Measurements from ENCODE around the gene WNK3.

WNK3 gene

GRCh38 chrX:54171091-54171490 lies 186.8 kb downstream of the WNK3 start:
- Histone ChIP-seq H3K27me3 (ENCODE audit: control insufficient read depth, low read length) (no peaks in the 10 kb centered on the region), H4K20me1 (ENCODE audit: control insufficient read depth, insufficient read depth, low read depth, low read length) (no peaks in the 10 kb centered on the region), H3K9me2 (replicated peaks; ENCODE audit: control insufficient read depth, low read length) (no peaks in the 10 kb centered on the region), H3K4me1 (ENCODE audit: control insufficient read depth, low read length) (no peaks in the 10 kb centered on the region), H3K9me3 (ENCODE audit: control insufficient read depth, insufficient read depth, low read length) (no peaks in the 10 kb centered on the region), H3K27ac (ENCODE audit: low read depth, low read length) (no peak overlapping the region), H3K36me3 (ENCODE audit: control insufficient read depth, low read length) (peaks cover 33% of the 10 kb centered on the region), H3F3A (ENCODE audit: control insufficient read depth, insufficient read depth) (no peaks in the 10 kb centered on the region), H3K4me3 (ENCODE audit: low read length) (no peak overlapping the region), H3K79me2 (ENCODE audit: control insufficient read depth, low read length) (peaks cover 35% of the 10 kb centered on the region), H3K4me2 (ENCODE audit: low read length) (no peak overlapping the region)
- TF ChIP-seq EZH2phosphoT487 (IDR thresholded peaks at IDR 0.05; ENCODE audit: borderline replicate concordance, low read length) (no peak), CTCF (IDR thresholded peaks at IDR 0.05; ENCODE audit: low read depth, low read length, poor library complexity, severe bottlenecking) (no peak)

GRCh38 chrX:54166915-54167314 lies 190.9 kb downstream of the WNK3 start:
- Histone ChIP-seq H3K4me2 (ENCODE audit: low read length) (no peak overlapping the region), H3K79me2 (ENCODE audit: control insufficient read depth, low read length) (peaks cover 15% of the 10 kb centered on the region), H3K36me3 (ENCODE audit: control insufficient read depth, low read length) (peaks cover 4% of the 10 kb centered on the region), H4K20me1 (ENCODE audit: control insufficient read depth, insufficient read depth, low read depth, low read length) (no peaks in the 10 kb centered on the region), H3K27me3 (ENCODE audit: control insufficient read depth, low read length) (no peaks in the 10 kb centered on the region), H3K9me2 (replicated peaks; ENCODE audit: control insufficient read depth, low read length) (no peaks in the 10 kb centered on the region), H3K4me1 (ENCODE audit: control insufficient read depth, low read length) (no peaks in the 10 kb centered on the region), H3K9me3 (ENCODE audit: control insufficient read depth, insufficient read depth, low read length) (no peaks in the 10 kb centered on the region), H3F3A (ENCODE audit: control insufficient read depth, insufficient read depth) (no peaks in the 10 kb centered on the region), H3K27ac (ENCODE audit: low read depth, low read length) (no peak overlapping the region), H3K4me3 (ENCODE audit: low read length) (no peak overlapping the region)
- no peak for TF ChIP-seq EZH2phosphoT487 (IDR thresholded peaks at IDR 0.05; ENCODE audit: borderline replicate concordance, low read length)
- TF ChIP-seq CTCF (IDR thresholded peaks at IDR 0.05; ENCODE audit: low read depth, low read length, poor library complexity, severe bottlenecking): no peak

- Histone ChIP-seq H3K4me3 (ENCODE audit: low read length) (no peak overlapping the region), H3K27ac (ENCODE audit: low read depth, low read length) (no peak overlapping the region), H3K4me2 (ENCODE audit: low read length) (no peak overlapping the region), H3F3A (ENCODE audit: control insufficient read depth, insufficient read depth) (no peaks in the 10 kb centered on the region), H3K4me1 (ENCODE audit: control insufficient read depth, low read length) (peaks cover 7% of the 10 kb centered on the region), H4K20me1 (ENCODE audit: control insufficient read depth, insufficient read depth, low read depth, low read length) (no peaks in the 10 kb centered on the region), H3K79me2 (ENCODE audit: control insufficient read depth, low read length) (peaks cover 11% of the 10 kb centered on the region; the same call in 1 of the 2 replicates), H3K9me2 (replicated peaks; ENCODE audit: control insufficient read depth, low read length) (no peaks in the 10 kb centered on the region), H3K36me3 (ENCODE audit: control insufficient read depth, low read length) (peaks cover 13% of the 10 kb centered on the region), H3K27me3 (ENCODE audit: control insufficient read depth, low read length) (no peaks in the 10 kb centered on the region), H3K9me3 (ENCODE audit: control insufficient read depth, insufficient read depth, low read length) (no peaks in the 10 kb centered on the region)
- no peak for TF ChIP-seq CTCF (IDR thresholded peaks at IDR 0.05; ENCODE audit: low read depth, low read length, poor library complexity, severe bottlenecking)
- TF ChIP-seq EZH2phosphoT487 (IDR thresholded peaks at IDR 0.05; ENCODE audit: borderline replicate concordance, low read length): no peak
These were observed 200.3 kb downstream of the WNK3 start for GRCh38 chrX:54157561-54157960.
